HepG2 (cell line): ENCODE results near the gene ZMPSTE24. TPM values are rescaled to one million over a fixed set of nuclear protein-coding genes. Genes with fewer than 3 reads are reported as not detected.

Source experiments
- ASH2L ChIP-seq: fragments of 300-600, 200-600 bp; sonication (generic); IDR thresholded peaks from 2 replicates; pipeline ENCODE4 v1.7.0; 2017; ENCODE audit warnings: low read depth, mild to moderate bottlenecking, moderate library complexity, mixed read lengths, low read length; ENCODE audit not compliant: insufficient read length
- CHCHD3 ChIP-seq: sonication (generic); formaldehyde crosslinking; IDR thresholded peaks from 2 replicates; pipeline ENCODE4 v1.8.0; 2022; ENCODE audit warnings: mild to moderate bottlenecking, missing genetic modification reagents, moderate library complexity
- EP300 ChIP-seq, 3 experiments: sonication (generic) in 1 of 3; formaldehyde crosslinking in 1 of 3; IDR thresholded peaks; 2 replicates each; pipeline versions ENCODE4 v1.5.1 to v1.6.1; 2011 to 2020; ENCODE audit warnings: low read depth in 2 of 3, low read length in 2 of 3, borderline replicate concordance in 1 of 3, improper control_type of control experiment in 1 of 3, mild to moderate bottlenecking in 1 of 3, missing genetic modification reagents in 1 of 3, moderate library complexity in 1 of 3
- FOSL1 ChIP-seq: sonication (generic); formaldehyde crosslinking; IDR thresholded peaks from 2 replicates; pipeline ENCODE4 v1.9.0; 2021; ENCODE audit warnings: missing genetic modification reagents, borderline replicate concordance
- FOXP1 ChIP-seq, 2 experiments: fragments of 450-650 bp in 1 of 2; IDR thresholded peaks; 2 replicates each; pipeline ENCODE4 v1.6.1; 2017 to 2018; ENCODE audit warnings: antibody characterized with exemption in 1 of 2
- KLF12 ChIP-seq: sonication (generic); formaldehyde crosslinking; IDR thresholded peaks from 2 replicates; pipeline ENCODE4 v1.4.0; 2020; ENCODE audit warnings: missing genetic modification reagents, borderline replicate concordance
- PHF5A ChIP-seq: IDR thresholded peaks from one replicate; pipeline ENCODE4 v1.6.1; 2018; ENCODE audit warnings: low read depth, missing genetic modification reagents; ENCODE audit not compliant: unreplicated experiment
- PRPF4 ChIP-seq: fragments of 200-400 bp; formaldehyde crosslinking; IDR thresholded peaks from 2 replicates; pipeline ENCODE4 v1.6.1; 2016; ENCODE audit warnings: low read length, low read depth; ENCODE audit not compliant: poor library complexity, severe bottlenecking
- REXO4 ChIP-seq: sonication (generic); formaldehyde crosslinking; IDR thresholded peaks from 2 replicates; pipeline ENCODE4 v1.8.0; 2022; ENCODE audit warnings: missing genetic modification reagents, mild to moderate bottlenecking, borderline replicate concordance
- SALL1 ChIP-seq: sonication (generic); formaldehyde crosslinking; IDR thresholded peaks from 2 replicates; pipeline ENCODE4 v1.8.0; 2022; ENCODE audit warnings: mild to moderate bottlenecking, missing genetic modification reagents
- SP1 ChIP-seq, 2 experiments: fragments of 450-650 bp in 1 of 2; sonication (generic) in 1 of 2; formaldehyde crosslinking in 1 of 2; IDR thresholded peaks; 2 replicates each; pipeline versions ENCODE4 v1.4.0 to v1.6.1; 2016 to 2020; ENCODE audit warnings: missing genetic modification reagents in 1 of 2
- TBX2 ChIP-seq: sonication (generic); formaldehyde crosslinking; IDR thresholded peaks from 2 replicates; pipeline ENCODE4 v1.5.0; 2020; ENCODE audit warnings: missing genetic modification reagents, mild to moderate bottlenecking, borderline replicate concordance
- TEAD3 ChIP-seq: optimal IDR thresholded peaks from 2 replicates; pipeline ENCODE3; 2016; ENCODE audit warnings: borderline replicate concordance
- TOE1 ChIP-seq: sonication (generic); formaldehyde crosslinking; IDR thresholded peaks from 2 replicates; pipeline ENCODE4 v1.4.0; 2020; ENCODE audit warnings: mild to moderate bottlenecking, missing genetic modification reagents
- ZBTB37 ChIP-seq: sonication (generic); formaldehyde crosslinking; IDR thresholded peaks from 2 replicates; pipeline ENCODE4 v1.4.0; 2020; ENCODE audit warnings: mild to moderate bottlenecking, missing genetic modification reagents
- ZMYM4 ChIP-seq: sonication (generic); formaldehyde crosslinking; IDR thresholded peaks from 2 replicates; pipeline ENCODE4 v1.8.1; 2023; ENCODE audit warnings: mild to moderate bottlenecking, missing genetic modification reagents
- ZNF280B ChIP-seq: sonication (generic); formaldehyde crosslinking; IDR thresholded peaks from 2 replicates; pipeline ENCODE4 v1.5.0; 2020; ENCODE audit warnings: missing genetic modification reagents, mild to moderate bottlenecking, borderline replicate concordance
- ZNF317 ChIP-seq: sonication (generic); formaldehyde crosslinking; IDR thresholded peaks from 2 replicates; pipeline ENCODE4 v1.5.0; 2020; ENCODE audit warnings: mild to moderate bottlenecking, missing genetic modification reagents
- ZNF331 ChIP-seq: sonication (generic); formaldehyde crosslinking; IDR thresholded peaks from 2 replicates; pipeline ENCODE4 v1.4.0; 2020; ENCODE audit warnings: missing genetic modification reagents
- ZNF468 ChIP-seq: sonication (generic); formaldehyde crosslinking; IDR thresholded peaks from 2 replicates; pipeline ENCODE4 v1.8.0; 2022; ENCODE audit warnings: mild to moderate bottlenecking, moderate library complexity, missing genetic modification reagents
- ZNF546 ChIP-seq: sonication (generic); formaldehyde crosslinking; conservative IDR thresholded peaks from 2 replicates; pipeline ENCODE4 v1.8.1; 2023; ENCODE audit warnings: mild to moderate bottlenecking, missing genetic modification reagents
- ZNF781 ChIP-seq: sonication (generic); formaldehyde crosslinking; IDR thresholded peaks from 2 replicates; pipeline ENCODE4 v1.5.1; 2020; ENCODE audit warnings: borderline replicate concordance, mild to moderate bottlenecking, missing genetic modification reagents; ENCODE audit errors: not compliant biosample characterization
- polyA plus RNA-seq, 8 experiments: library from polyadenylated mRNA; depleted of rRNA in 3 of 8; stranded (reverse) in 7 of 8; unstranded in 1 of 8; fragments of >200 nt; fragmentation: Illumina TruSeq in 4 of 8; extraction: Trizol in 4 of 8; gene quantifications; 2 replicates each; pipeline versions ENCODE4 v1.2.1 to v1.2.3, GENCODE V29; 2011 to 2016; ENCODE audit warnings: low read depth in 4 of 8, missing spikeins in 1 of 8, mixed read lengths in 1 of 8; ENCODE audit not compliant: insufficient read depth in 1 of 8
- total RNA-seq, 5 experiments: library from RNA; depleted of rRNA; stranded (reverse); fragments of >200 nt; fragmentation: Illumina TruSeq; extraction: Trizol; gene quantifications; 2 replicates each; pipeline ENCODE4 v1.2.3, GENCODE V29; 2016; ENCODE audit warnings: low read depth in 1 of 5
- TF ChIP-seq, protein P1 (sequence below): sonication (generic); formaldehyde crosslinking; IDR thresholded peaks from 2 replicates; pipeline ENCODE4 v1.5.0; 2020; ENCODE audit warnings: missing genetic modification reagents, mild to moderate bottlenecking, borderline replicate concordance
- TF ChIP-seq, protein P2 (sequence below): sonication (generic); formaldehyde crosslinking; IDR thresholded peaks from 2 replicates; pipeline ENCODE4 v1.4.0; 2020; ENCODE audit warnings: mild to moderate bottlenecking, missing genetic modification reagents

ZMPSTE24 gene
- total and polyA plus RNA-seq, 2 of the 13 experiments (the other 11 are each of a cell fraction or from before 2014, with no cell fraction given) = 13.6 to 60.2 TPM

DNA sequence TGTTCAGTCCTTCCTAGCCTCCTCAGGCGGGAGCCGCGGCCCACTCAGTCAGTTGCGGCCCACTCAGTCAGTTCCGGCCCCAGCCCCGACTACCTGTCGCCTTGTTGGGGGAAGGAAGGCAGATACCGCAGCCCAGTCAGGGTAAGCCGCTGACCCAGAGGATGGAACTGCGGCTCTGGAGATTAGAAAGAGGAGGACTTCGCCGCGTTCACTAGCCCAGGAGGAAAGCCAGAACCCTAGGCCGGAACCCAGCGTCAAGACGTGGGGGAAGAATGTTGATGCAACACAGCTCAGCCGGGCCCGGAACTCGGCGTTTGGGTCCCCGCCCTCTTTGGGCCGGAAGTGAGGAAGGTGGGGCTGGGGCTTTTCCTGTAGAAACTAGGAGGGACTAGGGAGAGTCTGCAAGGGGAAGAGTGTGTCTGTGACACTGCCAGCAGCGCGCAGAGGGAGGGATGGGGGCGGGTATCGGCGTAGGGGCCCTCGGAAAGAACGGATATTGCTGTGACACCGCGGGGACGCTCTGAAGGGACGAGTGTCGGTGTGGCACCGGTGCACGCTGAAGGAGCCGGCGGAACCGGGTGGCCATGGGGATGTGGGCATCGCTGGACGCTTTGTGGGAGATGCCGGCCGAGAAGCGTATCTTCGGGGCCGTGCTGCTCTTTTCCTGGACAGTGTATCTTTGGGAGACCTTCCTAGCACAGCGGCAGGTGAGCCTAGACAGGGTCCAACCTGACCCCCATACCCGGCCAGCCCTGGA, at the start of gene ZMPSTE24 (continued):
- TF ChIP-seq, protein P1, sequence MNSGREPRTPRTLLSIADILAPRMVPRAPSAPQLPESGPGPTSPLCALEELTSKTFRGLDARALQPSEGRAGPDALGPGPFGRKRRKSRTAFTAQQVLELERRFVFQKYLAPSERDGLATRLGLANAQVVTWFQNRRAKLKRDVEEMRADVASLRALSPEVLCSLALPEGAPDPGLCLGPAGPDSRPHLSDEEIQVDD (CRISPR knock-in tag) = peak; percentile 52; the same call in 1 of the 2 replicates
- peak; percentile 93 for TF ChIP-seq ZNF331 (CRISPR knock-in tag)
- TF ChIP-seq SALL1 (CRISPR knock-in tag) = peak; percentile 86; the same call in 1 of the 2 replicates
- TF ChIP-seq TBX2 (CRISPR knock-in tag) = peak; percentile 82
- TF ChIP-seq TEAD3 (CRISPR knock-in tag) = peak; percentile 57
- peak; percentile 46; the same call in 1 of the 2 replicates for TF ChIP-seq FOXP1 (IDR thresholded peaks at IDR 0.05)
- peak; percentile 60 for TF ChIP-seq FOXP1 (CRISPR knock-in tag; IDR thresholded peaks at IDR 0.05)
- peak; percentile 61; the same call in 1 of the 2 replicates for TF ChIP-seq ZNF546 (CRISPR knock-in tag)
- TF ChIP-seq PRPF4 = no peak
- peak; percentile 81 for TF ChIP-seq ZNF317 (CRISPR knock-in tag)
- peak; percentile 70 for TF ChIP-seq ZNF781
- 0 out of 2 replicates have a peak, but pooled peaks have one; percentile 42 for TF ChIP-seq ZNF280B
- TF ChIP-seq FOSL1 = no peak
- no peak for TF ChIP-seq ZNF468 (CRISPR knock-in tag)
- TF ChIP-seq ZBTB37 = peak; percentile 61; the same call in 1 of the 2 replicates
- peak; percentile 99 for TF ChIP-seq ASH2L
- TF ChIP-seq REXO4 (CRISPR knock-in tag) = no peak
- TF ChIP-seq, protein P2, sequence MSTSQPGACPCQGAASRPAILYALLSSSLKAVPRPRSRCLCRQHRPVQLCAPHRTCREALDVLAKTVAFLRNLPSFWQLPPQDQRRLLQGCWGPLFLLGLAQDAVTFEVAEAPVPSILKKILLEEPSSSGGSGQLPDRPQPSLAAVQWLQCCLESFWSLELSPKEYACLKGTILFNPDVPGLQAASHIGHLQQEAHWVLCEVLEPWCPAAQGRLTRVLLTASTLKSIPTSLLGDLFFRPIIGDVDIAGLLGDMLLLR (CRISPR knock-in tag) = 0 out of 2 replicates have a peak, but pooled peaks have one; percentile 25
- peak; percentile 84; the same call in 1 of the 2 replicates for TF ChIP-seq ZMYM4
- TF ChIP-seq KLF12 (CRISPR knock-in tag) = peak; percentile 75; the same call in 1 of the 2 replicates
- peak in 1 of 2 experiments; percentile 52; a peak in 3 of 4 replicates for TF ChIP-seq EP300 (IDR thresholded peaks at IDR 0.05; ENCODE audit: low read depth in 2 of 2, low read length in 2 of 2)
- peak; percentile 33; the same call in 1 of the 2 replicates for TF ChIP-seq EP300 (CRISPR knock-in tag; IDR thresholded peaks at IDR 0.05; ENCODE audit: borderline replicate concordance)
- TF ChIP-seq SP1 (IDR thresholded peaks at IDR 0.05) = no peak
- peak; percentile 98 for TF ChIP-seq SP1 (CRISPR knock-in tag; IDR thresholded peaks at IDR 0.05)
- 0 out of 2 replicates have a peak, but pooled peaks have one; percentile 51 for TF ChIP-seq TOE1 (CRISPR knock-in tag)
- TF ChIP-seq CHCHD3 (CRISPR knock-in tag) = no peak
- TF ChIP-seq PHF5A (CRISPR knock-in tag) = no peak
